ENCODE results near the gene CCNDBP1. TPM values are rescaled to one million over a fixed set of nuclear protein-coding genes. Genes with fewer than 3 reads are reported as not detected.

CCNDBP1 gene
- total and polyA plus RNA-seq, 2 experiments from 2014 or later: 23.9 to 33.5 TPM

GRCh38 chr15:43184407-43185124 is 637 bp upstream of the CCNDBP1 start:
- peaks cover 7% of the 10 kb centered on the region for H3K4me1 ChIP-seq (ENCODE audit: insufficient read depth)
- H3K4me2 ChIP-seq: peak overlapping the region; percentile 61
- H4K20me1 ChIP-seq (replicated peaks; ENCODE audit: insufficient read depth): 0 out of 2 replicates have a peak, but pooled peaks cover 3% of the 10 kb centered on the region
- 0 out of 2 replicates have a peak, but pooled peaks cover 7% of the 10 kb centered on the region for H3F3A ChIP-seq (replicated peaks; ENCODE audit: low read depth)
- no peaks in the 10 kb centered on the region for H3K9me2 ChIP-seq (ENCODE audit: insufficient read depth)
- peak; percentile 11 for ATAC-seq
- no peaks in the 10 kb centered on the region for H3K36me3 Mint-ChIP-seq (ENCODE audit: low read depth)
- no peaks in the 10 kb centered on the region for H3K79me2 ChIP-seq (replicated peaks; ENCODE audit: insufficient read depth)
- H3K27ac ChIP-seq (ENCODE audit: low read depth): peak overlapping the region; percentile 27; the same call in 1 of the 2 replicates
- H3K4me3 Mint-ChIP-seq: peak overlapping the region; percentile 93
- no peak for TF ChIP-seq STAT1 (IDR thresholded peaks at IDR 0.05; ENCODE audit: unreplicated experiment)
- no peak for TF ChIP-seq CTCF (conservative IDR thresholded peaks at IDR 0.05; ENCODE audit: low read depth in 2 of 2)
- TF ChIP-seq REST (IDR thresholded peaks at IDR 0.05; ENCODE audit: unreplicated experiment): no peak
- no peak for TF ChIP-seq ETS1 (IDR thresholded peaks at IDR 0.05)
- no peak for TF ChIP-seq POLR2AphosphoS5 (IDR thresholded peaks at IDR 0.05; ENCODE audit: low read depth)
- no peak for TF ChIP-seq CREB1 (CRISPR knock-in tag; IDR thresholded peaks at IDR 0.05; ENCODE audit: low read depth)
- no peak for TF ChIP-seq ZNF114 (CRISPR knock-in tag; IDR thresholded peaks at IDR 0.05)
- TF ChIP-seq NANOG (IDR thresholded peaks at IDR 0.05; ENCODE audit: borderline replicate concordance): no peak
- TF ChIP-seq JUNB (IDR thresholded peaks at IDR 0.05; ENCODE audit: unreplicated experiment): no peak
- TF ChIP-seq ZNF331 (CRISPR knock-in tag; IDR thresholded peaks at IDR 0.05; ENCODE audit: low read depth): no peak
- no peak for TF ChIP-seq ZNF462 (CRISPR knock-in tag; IDR thresholded peaks at IDR 0.05)
- TF ChIP-seq EZH2 (IDR thresholded peaks at IDR 0.05; ENCODE audit: low read depth, unreplicated experiment): no peak
- TF ChIP-seq EZH2phosphoT487 (IDR thresholded peaks at IDR 0.05; ENCODE audit: unreplicated experiment): no peak
- H3K36me3 ChIP-seq (ENCODE audit: insufficient read depth): no peaks in the 10 kb centered on the region
- 0 out of 2 replicates have a peak overlapping the region, but pooled peaks have one; percentile 39 for H2AFZ ChIP-seq
- no peak overlapping the region for H3K27ac Mint-ChIP-seq
- H3K27me3 ChIP-seq (ENCODE audit: insufficient read depth): no peaks in the 10 kb centered on the region
- no peak for DNase-seq (ENCODE audit: low spot score)
- peaks cover 16% of the 10 kb centered on the region; the same call in 2 of the 3 replicates for H3K4me1 Mint-ChIP-seq
- H3K27me3 Mint-ChIP-seq (ENCODE audit: insufficient read depth, low read depth, poor library complexity): peaks cover 4% of the 10 kb centered on the region
- peak overlapping the region; percentile 96 for H3K4me3 ChIP-seq
- no peaks in the 10 kb centered on the region for H3K9me3 Mint-ChIP-seq
